H1 (cell line): ENCODE measurements around the gene DPY30. TPM values are rescaled to one million over a fixed set of nuclear protein-coding genes. Genes with fewer than 3 reads are reported as not detected.

ENCODE experiments used
- CTCF ChIA-PET: fragments of 300-600 bp; sonication (Branson Sonifier 250); formaldehyde crosslinking; loops from one replicate; lab custom pipeline; 2021; ENCODE audit not compliant: partially characterized antibody; lab: Charles Lee
- POLR2A ChIA-PET: fragments of 300-600 bp; sonication (Branson Sonifier 250); formaldehyde crosslinking; loops from one replicate; lab custom pipeline; 2021; ENCODE audit warnings: inconsistent platforms; ENCODE audit not compliant: partially characterized antibody; lab: Charles Lee
- DNase-seq, 2 experiments: peaks; one replicate each; pipeline versions ENCODE4 v3.0.0 to v3.0.0-alpha.2; 2010 to 2022; ENCODE audit warnings: low spot score in 2 of 2, low read depth in 1 of 2, mixed read lengths in 1 of 2
- FAIRE-seq: peaks from 2 replicates; lab custom pipeline; 2011; peaks lifted over from hg19 to GRCh38; lab: Jason Lieb, UNC
- H2AFZ ChIP-seq: 2 replicates; pipeline ENCODE4 v1.8.1; 2012; ENCODE audit warnings: low read length, inconsistent platforms
- H2AK5ac ChIP-seq: 2 replicates; pipeline ENCODE4 v1.6.1; 2013; ENCODE audit warnings: low read depth, low read length
- H2BK120ac ChIP-seq: replicated peaks from 2 replicates; pipeline ENCODE3; 2013; ENCODE audit warnings: low read depth, low read length, inconsistent platforms
- H2BK12ac ChIP-seq: 2 replicates; pipeline ENCODE4 v1.6.1; 2013; ENCODE audit warnings: low read depth, low read length
- H2BK15ac ChIP-seq: 2 replicates; pipeline ENCODE4 v1.6.1; 2013; ENCODE audit warnings: low read length
- H2BK20ac ChIP-seq: 2 replicates; pipeline ENCODE4 v1.6.1; 2013; ENCODE audit warnings: low read length
- H2BK5ac ChIP-seq: 2 replicates; pipeline ENCODE4 v1.6.1; 2013; ENCODE audit warnings: low read depth, low read length
- H3K14ac ChIP-seq: 2 replicates; pipeline ENCODE4 v1.6.1; 2013; ENCODE audit warnings: inconsistent platforms; ENCODE audit not compliant: insufficient read length
- H3K18ac ChIP-seq: 2 replicates; pipeline ENCODE4 v1.6.1; 2013; ENCODE audit warnings: low read length; ENCODE audit errors: extremely low read depth
- H3K23ac ChIP-seq: 2 replicates; pipeline ENCODE4 v1.6.1; 2013; ENCODE audit warnings: inconsistent platforms; ENCODE audit not compliant: insufficient read length
- H3K23me2 ChIP-seq: 2 replicates; pipeline ENCODE4 v1.6.1; 2013; ENCODE audit warnings: low read depth, low read length
- H3K27ac ChIP-seq: 2 replicates; pipeline ENCODE4 v1.6.1; 2011; ENCODE audit warnings: low read depth, low read length, inconsistent platforms
- H3K27me3 ChIP-seq, 4 experiments: replicated peaks in 1 of 4; 1 replicate in 1 of 4; 2 replicates in 3 of 4; pipeline versions ENCODE4 v1.6.1 to v1.8.1; 2011 to 2013; ENCODE audit warnings: low read length in 3 of 4, mild to moderate bottlenecking in 3 of 4, inconsistent platforms in 2 of 4, mixed read lengths in 2 of 4, moderate library complexity in 1 of 4; ENCODE audit not compliant: control insufficient read depth in 3 of 4, insufficient read depth in 3 of 4; ENCODE audit errors: extremely low read depth in 1 of 4
- H3K36me3 ChIP-seq, 4 experiments: 2 replicates each; pipeline versions ENCODE4 v1.6.1 to v1.8.1; 2011 to 2013; ENCODE audit warnings: mild to moderate bottlenecking in 4 of 4, low read length in 3 of 4, moderate library complexity in 2 of 4, control low read depth in 1 of 4, inconsistent platforms in 1 of 4; ENCODE audit not compliant: insufficient read depth in 4 of 4, control insufficient read depth in 2 of 4
- H3K4ac ChIP-seq: replicated peaks from 2 replicates; pipeline ENCODE3; 2013; ENCODE audit warnings: low read length, low read depth, mixed read lengths, inconsistent platforms; ENCODE audit not compliant: insufficient read length
- H3K4me1 ChIP-seq, 4 experiments: replicated peaks in 1 of 4; 1 replicate in 1 of 4; 2 replicates in 3 of 4; pipeline versions ENCODE4 v1.6.1 to v1.8.1; 2011 to 2013; ENCODE audit warnings: low read length in 3 of 4, inconsistent platforms in 2 of 4, mixed read lengths in 1 of 4; ENCODE audit not compliant: insufficient read depth in 4 of 4, control insufficient read depth in 3 of 4
- H3K4me2 ChIP-seq, 2 experiments: 2 replicates each; pipeline versions ENCODE4 v1.6.1 to v1.8.1; 2011 to 2013; ENCODE audit warnings: low read depth in 2 of 2, low read length in 2 of 2, control low read depth in 1 of 2, inconsistent platforms in 1 of 2, mild to moderate bottlenecking in 1 of 2; ENCODE audit not compliant: insufficient read depth in 1 of 2
- H3K4me3 ChIP-seq, 4 experiments: fragments of 200-600, 300-600 bp in 1 of 4; sonication (generic), shearing (Covaris generic), sonication (Bioruptor Twin) in 1 of 4; 2 replicates each; pipeline versions ENCODE4 v1.5.1 to v1.8.1; 2011 to 2016; ENCODE audit warnings: low read length in 4 of 4, low read depth in 3 of 4, control low read depth in 2 of 4, inconsistent platforms in 2 of 4, mild to moderate bottlenecking in 2 of 4, mixed read lengths in 1 of 4, moderate library complexity in 1 of 4; ENCODE audit not compliant: insufficient read depth in 2 of 4; ENCODE audit errors: extremely low read depth in 1 of 4
- H3K56ac ChIP-seq: replicated peaks from 2 replicates; pipeline ENCODE3; 2013; ENCODE audit warnings: low read depth, mild to moderate bottlenecking, mixed read lengths, low read length, inconsistent platforms; ENCODE audit not compliant: insufficient read length
- H3K79me1 ChIP-seq: 2 replicates; pipeline ENCODE4 v1.6.1; 2013; ENCODE audit warnings: low read depth, low read length, control low read depth
- H3K79me2 ChIP-seq, 2 experiments: 2 replicates each; pipeline versions ENCODE4 v1.6.1 to v1.8.1; 2012 to 2013; ENCODE audit warnings: low read length in 2 of 2, mild to moderate bottlenecking in 2 of 2, inconsistent platforms in 1 of 2; ENCODE audit not compliant: insufficient read depth in 2 of 2, control insufficient read depth in 1 of 2
- H3K9ac ChIP-seq, 4 experiments: replicated peaks in 1 of 4; 1 replicate in 1 of 4; 2 replicates in 3 of 4; pipeline versions ENCODE4 v1.6.1 to v1.8.1; 2011 to 2013; ENCODE audit warnings: low read depth in 3 of 4, low read length in 3 of 4, control low read depth in 2 of 4, mild to moderate bottlenecking in 2 of 4, moderate library complexity in 2 of 4, inconsistent platforms in 1 of 4; ENCODE audit errors: extremely low read depth in 1 of 4
- H3K9me3 ChIP-seq, 2 experiments: 2 replicates each; pipeline versions ENCODE4 v1.6.1 to v1.8.1; 2012 to 2013; ENCODE audit warnings: mild to moderate bottlenecking in 2 of 2, moderate library complexity in 2 of 2, control low read depth in 1 of 2, inconsistent platforms in 1 of 2, low read depth in 1 of 2, low read length in 1 of 2, mixed read lengths in 1 of 2; ENCODE audit not compliant: insufficient read depth in 2 of 2
- H4K20me1 ChIP-seq, 2 experiments: replicated peaks in 1 of 2; 2 replicates each; pipeline versions ENCODE3 to v1.8.1; 2011 to 2013; ENCODE audit warnings: inconsistent platforms in 2 of 2, low read length in 2 of 2, mild to moderate bottlenecking in 1 of 2; ENCODE audit not compliant: insufficient read depth in 2 of 2, control insufficient read depth in 1 of 2
- H4K5ac ChIP-seq: 2 replicates; pipeline ENCODE4 v1.6.1; 2013; ENCODE audit warnings: low read length, low read depth, mixed read lengths, inconsistent platforms; ENCODE audit not compliant: insufficient read length
- H4K8ac ChIP-seq: 2 replicates; pipeline ENCODE4 v1.8.0; 2013; ENCODE audit warnings: mild to moderate bottlenecking, moderate library complexity, low read length, inconsistent platforms; ENCODE audit not compliant: insufficient read depth; ENCODE audit errors: extremely low read depth
- H4K91ac ChIP-seq: replicated peaks from 2 replicates; pipeline ENCODE3; 2013; ENCODE audit warnings: low read length, mixed read lengths, inconsistent platforms; ENCODE audit not compliant: insufficient read length
- CTBP2 ChIP-seq: IDR thresholded peaks from 2 replicates; pipeline ENCODE4 v1.7.0; 2011; ENCODE audit warnings: borderline replicate concordance, mild to moderate bottlenecking, moderate library complexity, mixed read lengths, low read length; ENCODE audit not compliant: insufficient read depth, insufficient read length
- HDAC2 ChIP-seq, 2 experiments: fragments of 300-600 bp in 1 of 2; sonication (generic) in 1 of 2; IDR thresholded peaks; 2 replicates each; pipeline ENCODE4 v1.6.1; 2011 to 2012; ENCODE audit warnings: low read depth in 2 of 2, low read length in 2 of 2, mild to moderate bottlenecking in 2 of 2, moderate library complexity in 2 of 2, borderline replicate concordance in 1 of 2, inconsistent platforms in 1 of 2
- PHF8 ChIP-seq: fragments of 200-600 bp; sonication (generic); conservative IDR thresholded peaks from 2 replicates; pipeline ENCODE4 v1.7.1; 2012; ENCODE audit warnings: low read depth, mild to moderate bottlenecking, inconsistent platforms, low read length, moderate library complexity
- POLR2A ChIP-seq, 2 experiments: IDR thresholded peaks; 1 replicate in 1 of 2; 2 replicates in 1 of 2; pipeline ENCODE4 v1.6.1; 2011; ENCODE audit warnings: low read depth in 2 of 2, low read length in 2 of 2, mild to moderate bottlenecking in 2 of 2; ENCODE audit errors: control extremely low read depth in 1 of 2
- SAP30 ChIP-seq: fragments of 300-600 bp; sonication (generic); IDR thresholded peaks from 2 replicates; pipeline ENCODE4 v1.7.1; 2012; ENCODE audit warnings: low read length, moderate library complexity, mild to moderate bottlenecking, inconsistent platforms; ENCODE audit not compliant: insufficient read depth, insufficient replicate concordance
- SIN3A ChIP-seq, 2 experiments: IDR thresholded peaks in 1 of 2; conservative IDR thresholded peaks in 1 of 2; 2 replicates each; pipeline ENCODE4 v1.6.1; 2011 to 2012; ENCODE audit warnings: low read length in 2 of 2, improper control_type of control experiment in 1 of 2, low read depth in 1 of 2, mild to moderate bottlenecking in 1 of 2
- SP1 ChIP-seq: IDR thresholded peaks from 2 replicates; pipeline ENCODE4 v1.6.1; 2011; ENCODE audit warnings: low read depth, low read length
- SP4 ChIP-seq: IDR thresholded peaks from 2 replicates; pipeline ENCODE4 v1.6.1; 2012; ENCODE audit warnings: low read length, inconsistent platforms
- TCF12 ChIP-seq: IDR thresholded peaks from 2 replicates; pipeline ENCODE4 v1.6.1; 2011; ENCODE audit warnings: low read depth, mild to moderate bottlenecking, low read length
- YY1 ChIP-seq: IDR thresholded peaks from 2 replicates; pipeline ENCODE4 v1.6.1; 2011; ENCODE audit warnings: low read depth, mild to moderate bottlenecking, low read length
- WGBS, 2 experiments: shearing (Covaris generic) in 1 of 2; methylation state at CpG; one replicate each; pipeline versions ENCODE4 v1.1.6 to v1.1.7; 2013 to 2015; ENCODE audit warnings: low lambda C conversion rate in 2 of 2, mixed read lengths in 2 of 2, inconsistent platforms in 1 of 2, low coverage in 1 of 2, missing lambda C conversion rate in 1 of 2; ENCODE audit not compliant: insufficient replicate concordance in 2 of 2, insufficient coverage in 1 of 2, insufficient read length in 1 of 2; ENCODE audit errors: extremely low coverage in 1 of 2, missing lambda C conversion rate in 1 of 2; 5-methylcytosine and 5-hydroxymethylcytosine counted together
- polyA plus RNA-seq, 7 experiments: library from polyadenylated mRNA; depleted of rRNA in 3 of 7; stranded (reverse) in 5 of 7; unstranded in 2 of 7; fragments of >200 nt in 5 of 7; fragments of 200-250 nt in 2 of 7; gene quantifications; 1 replicate in 5 of 7; 2 replicates in 1 of 7; 4 replicates in 1 of 7; pipeline versions ENCODE4 v1.2.1 to v1.2.3, GENCODE V29; 2011 to 2013; ENCODE audit warnings: missing spikeins in 2 of 7, mixed read lengths in 2 of 7
- total RNA-seq: library from RNA; stranded (reverse); fragmentation: NEBNext Ultra II Directional; extraction: Animal tissue kit (Norgen Biotek cat#: 25700); gene quantifications from 2 replicates; pipeline ENCODE4 v1.2.1, GENCODE V29; 2021
- TF ChIP-seq, protein P1 (sequence below): IDR thresholded peaks from 2 replicates; pipeline ENCODE4 v1.6.1; 2012; ENCODE audit warnings: inconsistent platforms

The DPY30 gene
- total and polyA plus RNA-seq, 2 of the 8 experiments (the other 6 are each of a cell fraction or from before 2014, with no cell fraction given): 139 to 157 TPM

GRCh38 chr2:32008805-32009515 lies 30.6 kb downstream of the DPY30 start:
- no peak overlapping the region for H2BK12ac ChIP-seq
- H4K20me1 ChIP-seq: peaks cover 8 to 15% of the 10 kb centered on the region in 2 experiments
- H4K8ac ChIP-seq: no peak overlapping the region
- peaks cover 8% of the 10 kb centered on the region for H3K23me2 ChIP-seq
- H3K56ac ChIP-seq: peak overlapping the region; percentile 32
- H3K23ac ChIP-seq: no peak overlapping the region
- no peak overlapping the region for H4K5ac ChIP-seq
- POLR2A ChIA-PET: interaction anchor here (0.6 to 2.3 kb wide), 4 partner anchors 16 to 71 kb away, joined by 3 to 10 read pairs (median 3); partner anchors contain the start of gene DPY30
- CTCF ChIA-PET: interaction anchor here (0.9 to 1.9 kb wide), 2 partner anchors 76 to 120 kb away, joined by 3 to 4 read pairs; no protein-coding TSS in a partner anchor
- H2BK5ac ChIP-seq: 0 out of 2 replicates have a peak overlapping the region, but pooled peaks have one; percentile 24
- H3K79me2 ChIP-seq: peaks cover 5 to 54% of the 10 kb centered on the region in 2 experiments
- H3K27me3 ChIP-seq: no peaks in the 10 kb centered on the region
- H3K18ac ChIP-seq: no peak overlapping the region
- no peak overlapping the region for H4K91ac ChIP-seq
- DNase-seq: no peak
- no peak overlapping the region for H2BK20ac ChIP-seq
- no peak overlapping the region for H3K14ac ChIP-seq
- H3K4me2 ChIP-seq: peak overlapping the region; percentile 71 to 85
- no peak overlapping the region for H2AFZ ChIP-seq
- FAIRE-seq: no peak
- H3K4ac ChIP-seq: no peak overlapping the region
- H2AK5ac ChIP-seq: no peak overlapping the region
- 7% methylated on average over 10 of the region's 10 CpGs; no CpG with 5 or more reads in 1 of the 2 experiments for WGBS, 2 experiments
- no peak overlapping the region for H2BK120ac ChIP-seq
- no peaks in the 10 kb centered on the region for H3K9me3 ChIP-seq
- H3K4me3 ChIP-seq: peak overlapping the region; percentile 58 to 99 (median 81)
- H3K36me3 ChIP-seq: no peaks in the 10 kb centered on the region; a peak in 1 of 8 replicates
- no peak overlapping the region for H3K27ac ChIP-seq
- H2BK15ac ChIP-seq: no peak overlapping the region
- peaks cover 3% of the 10 kb centered on the region; the same call in 1 of the 2 replicates for H3K79me1 ChIP-seq
- peak overlapping the region in 3 of 4 experiments; percentile 15 to 97 (median 71); a peak in 3 of 7 replicates for H3K9ac ChIP-seq
- H3K4me1 ChIP-seq: peaks cover 0 to 13% (median 3%) of the 10 kb centered on the region in 4 experiments; a peak in 4 of 7 replicates
- TF ChIP-seq, protein P1, sequence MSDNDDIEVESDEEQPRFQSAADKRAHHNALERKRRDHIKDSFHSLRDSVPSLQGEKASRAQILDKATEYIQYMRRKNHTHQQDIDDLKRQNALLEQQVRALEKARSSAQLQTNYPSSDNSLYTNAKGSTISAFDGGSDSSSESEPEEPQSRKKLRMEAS: no peak
- TF ChIP-seq SAP30: peak; percentile 82
- TF ChIP-seq CTBP2: no peak
- no peak for TF ChIP-seq SP4
- 0 out of 4 replicates have a peak, but pooled peaks of 1 of the 2 experiments have one; percentile 63 for TF ChIP-seq SIN3A (conservative IDR thresholded peaks at IDR 0.05 in 1 of 2, IDR thresholded peaks at IDR 0.05 in 1 of 2; ENCODE audit: low read depth in 1 of 2, low read length in 2 of 2)
- 0 out of 4 replicates have a peak, but pooled peaks of 1 of the 2 experiments have one; percentile 34 for TF ChIP-seq HDAC2 (IDR thresholded peaks at IDR 0.05; ENCODE audit: borderline replicate concordance in 1 of 2, low read depth in 2 of 2, low read length in 2 of 2)
- TF ChIP-seq YY1: no peak
- no peak for TF ChIP-seq PHF8
- no peak for TF ChIP-seq SP1
- TF ChIP-seq POLR2A (IDR thresholded peaks at IDR 0.05; ENCODE audit: control extremely low read depth in 1 of 2, low read depth in 2 of 2, low read length in 2 of 2): no peak
- TF ChIP-seq TCF12: no peak
